Type B pancreatic cell (in vitro differentiated cells): ENCODE results near the gene ACTN1. TPM values are rescaled to one million over a fixed set of nuclear protein-coding genes. Genes with fewer than 3 reads are reported as not detected.
A peak's percentile ranks its signal among the peaks of the same experiment; 100 is the strongest.

ENCODE experiments used
- DNase-seq: peaks from one replicate; pipeline ENCODE4 v3.0.0; 2021; ENCODE audit warnings: mixed read lengths; ENCODE audit not compliant: unreplicated experiment; ENCODE audit errors: extremely low spot score
- H3K27ac Mint-ChIP-seq: 2 replicates; pipeline ENCODE4 v1.8.0; 2021; ENCODE audit warnings: mild to moderate bottlenecking, mixed read lengths
- H3K27me3 Mint-ChIP-seq: 2 replicates; pipeline ENCODE4 v1.8.0; 2021; ENCODE audit warnings: mixed read lengths
- H3K36me3 Mint-ChIP-seq: 2 replicates; pipeline ENCODE4 v1.8.0; 2021; ENCODE audit warnings: mixed read lengths
- H3K4me1 Mint-ChIP-seq: one replicate; pipeline ENCODE4 v1.8.0; 2021; ENCODE audit warnings: mixed read lengths; ENCODE audit not compliant: unreplicated experiment
- H3K4me3 Mint-ChIP-seq: 2 replicates; pipeline ENCODE4 v1.8.0; 2021; ENCODE audit warnings: mild to moderate bottlenecking, mixed read lengths
- H3K9me3 Mint-ChIP-seq: 2 replicates; pipeline ENCODE4 v1.8.0; 2021; ENCODE audit warnings: mixed read lengths
- CTCF ChIP-seq: fragments of 200-600 bp; sonication (generic); conservative IDR thresholded peaks from 2 replicates; pipeline ENCODE4 v1.5.0; 2021; ENCODE audit warnings: antibody characterized with exemption, mild to moderate bottlenecking
- total RNA-seq: library from RNA; stranded (reverse); gene quantifications from 2 replicates; pipeline ENCODE4 v1.2.1, GENCODE V29; 2021; ENCODE audit warnings: low replicate concordance

Gene ACTN1
- total RNA-seq, 1 donor from 2014 or later = 176 TPM

GRCh38 chr14:68939893-68940613 lies 39.0 kb downstream of the ACTN1 start:
- no peaks in the 10 kb centered on the region for H3K27me3 Mint-ChIP-seq
- H3K36me3 Mint-ChIP-seq = peaks cover 7% of the 10 kb centered on the region
- no peak for DNase-seq
- H3K27ac Mint-ChIP-seq = no peak overlapping the region
- no peaks in the 10 kb centered on the region for H3K9me3 Mint-ChIP-seq
- no peak for TF ChIP-seq CTCF
- no peak overlapping the region for H3K4me3 Mint-ChIP-seq
- peaks cover 81% of the 10 kb centered on the region for H3K4me1 Mint-ChIP-seq

- H3K27ac Mint-ChIP-seq = peak overlapping the region; percentile 40
- no peaks in the 10 kb centered on the region for H3K9me3 Mint-ChIP-seq
- no peaks in the 10 kb centered on the region for H3K27me3 Mint-ChIP-seq
- TF ChIP-seq CTCF = no peak
- H3K4me3 Mint-ChIP-seq = peak overlapping the region; percentile 47
- H3K36me3 Mint-ChIP-seq = peaks cover 7% of the 10 kb centered on the region
- H3K4me1 Mint-ChIP-seq = peaks cover 76% of the 10 kb centered on the region
- DNase-seq = no peak
Measured at GRCh38 chr14:68939181-68939892, 39.8 kb downstream of the ACTN1 start.

- Mint-ChIP-seq H3K9me3 (no peaks in the 10 kb centered on the region), H3K27me3 (no peaks in the 10 kb centered on the region), H3K27ac (peak overlapping the region; percentile 73), H3K4me1 (peaks cover 69% of the 10 kb centered on the region), H3K36me3 (peaks cover 7% of the 10 kb centered on the region), H3K4me3 (peak overlapping the region; percentile 54)
- DNase-seq = no peak
- TF ChIP-seq CTCF = no peak
Measured at GRCh38 chr14:68938271-68939150, 40.6 kb downstream of the ACTN1 start.

GRCh38 chr14:68937471-68938270 lies 41.4 kb downstream of the ACTN1 start:
- Mint-ChIP-seq H3K9me3 (no peaks in the 10 kb centered on the region), H3K4me3 (no peak overlapping the region), H3K36me3 (peaks cover 5% of the 10 kb centered on the region), H3K27me3 (no peaks in the 10 kb centered on the region), H3K4me1 (peaks cover 61% of the 10 kb centered on the region), H3K27ac (peak overlapping the region; percentile 73)
- no peak for TF ChIP-seq CTCF
- no peak for DNase-seq

GRCh38 chr14:68936980-68937379 lies 42.1 kb downstream of the ACTN1 start:
- Mint-ChIP-seq H3K36me3 (no peaks in the 10 kb centered on the region), H3K4me3 (no peak overlapping the region), H3K27ac (peak overlapping the region; percentile 15), H3K4me1 (peaks cover 60% of the 10 kb centered on the region), H3K27me3 (no peaks in the 10 kb centered on the region), H3K9me3 (no peaks in the 10 kb centered on the region)
- no peak for TF ChIP-seq CTCF
- DNase-seq = no peak
